Hematopoietic multipotent progenitor cell (in vitro differentiated cells): ENCODE data around the gene ZBTB20. TPM values are rescaled to one million over a fixed set of nuclear protein-coding genes. Genes with fewer than 3 reads are reported as not detected.
"Not testable (repeated sequence)": the region's sequence is repeated elsewhere in the genome, so short reads cannot be mapped to it uniquely, and the experiment has no call there.

ENCODE experiments used
- DNase-seq, 3 donors: peaks; one replicate each; pipeline ENCODE4 v3.0.0-alpha.2; 2011 to 2015; ENCODE audit warnings: low read depth in 2 of 3, low spot score in 2 of 3
- total RNA-seq: library from RNA; depleted of rRNA; stranded (reverse); fragments of >200 nt; gene quantifications from one replicate; pipeline ENCODE4 v1.2.3, GENCODE V29; 2012

Gene ZBTB20
- total RNA-seq, 1 donor = 78.4 TPM

- no peak for DNase-seq
Measured at GRCh38 chr3:115148142-115148790, 1.2 kb upstream of the ZBTB20 start.

DNA sequence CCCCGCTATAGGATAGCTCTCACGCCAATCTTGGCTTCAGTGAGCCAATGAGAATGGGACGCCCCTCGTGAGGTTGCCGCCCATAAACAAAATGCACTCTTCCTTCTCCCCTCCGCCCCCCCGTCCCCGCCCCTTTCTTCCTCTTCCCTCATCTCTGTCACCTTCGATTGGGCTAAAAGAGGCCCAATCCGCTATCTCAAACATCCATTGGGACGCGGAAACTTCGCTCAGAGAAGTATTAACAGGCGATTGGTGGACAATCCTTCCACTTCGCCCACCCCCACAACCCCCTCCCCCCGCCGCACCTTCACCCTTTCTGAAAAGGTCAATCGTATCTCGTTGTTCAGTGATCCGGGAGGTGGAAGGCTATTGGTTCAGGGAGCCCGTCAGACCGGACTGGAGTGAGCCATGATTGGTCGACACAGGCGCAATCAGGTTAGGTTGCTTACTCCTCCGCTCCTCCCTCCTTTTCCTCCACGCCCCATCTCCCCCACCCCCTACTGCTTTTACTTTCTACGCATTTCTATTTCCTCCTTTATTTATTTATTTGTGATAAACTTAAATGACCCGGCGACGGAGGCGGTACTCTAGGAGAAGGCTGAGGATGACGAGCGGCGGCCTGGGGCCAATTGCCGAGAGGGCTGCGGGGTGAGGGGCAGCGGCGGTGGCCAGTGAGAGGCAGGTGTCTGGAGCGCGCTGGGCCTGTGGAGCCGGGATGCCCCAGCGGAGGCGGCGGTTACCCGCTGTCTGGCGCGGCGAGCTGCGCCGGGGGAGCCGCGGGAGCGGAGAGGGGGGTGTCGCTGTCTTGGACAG, 447 bp upstream of the ZBTB20 start:
- peak; percentile 95 to 100 (median 100) for DNase-seq

DNA sequence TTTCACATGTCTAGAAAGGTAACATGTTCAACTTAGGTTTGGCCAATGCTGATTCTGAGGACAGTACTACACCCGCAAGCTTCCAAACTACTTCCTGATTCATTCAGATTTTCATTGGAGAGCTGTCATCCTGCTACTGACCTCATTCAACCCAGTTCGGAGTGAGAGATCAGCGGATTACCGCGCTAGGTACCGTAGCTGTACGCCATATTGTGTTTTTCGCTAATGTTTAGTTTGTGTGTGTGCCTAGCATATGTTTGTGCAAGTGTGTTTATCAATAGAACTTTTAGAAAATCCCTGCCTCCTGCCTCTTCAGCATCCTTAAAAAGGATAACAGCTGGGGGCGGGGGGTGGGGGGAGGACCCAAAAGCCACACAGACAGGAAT, 1.1 kb downstream of the ZBTB20 start:
- peak in 2 of 3 donors; percentile 69 to 87 for DNase-seq

GRCh38 chr3:115141033-115141757, 5.9 kb downstream of the ZBTB20 start:
- DNase-seq = no peak

GRCh38 chr3:115139072-115139471, 8.0 kb downstream of the ZBTB20 start:
- DNase-seq = no peak

DNA sequence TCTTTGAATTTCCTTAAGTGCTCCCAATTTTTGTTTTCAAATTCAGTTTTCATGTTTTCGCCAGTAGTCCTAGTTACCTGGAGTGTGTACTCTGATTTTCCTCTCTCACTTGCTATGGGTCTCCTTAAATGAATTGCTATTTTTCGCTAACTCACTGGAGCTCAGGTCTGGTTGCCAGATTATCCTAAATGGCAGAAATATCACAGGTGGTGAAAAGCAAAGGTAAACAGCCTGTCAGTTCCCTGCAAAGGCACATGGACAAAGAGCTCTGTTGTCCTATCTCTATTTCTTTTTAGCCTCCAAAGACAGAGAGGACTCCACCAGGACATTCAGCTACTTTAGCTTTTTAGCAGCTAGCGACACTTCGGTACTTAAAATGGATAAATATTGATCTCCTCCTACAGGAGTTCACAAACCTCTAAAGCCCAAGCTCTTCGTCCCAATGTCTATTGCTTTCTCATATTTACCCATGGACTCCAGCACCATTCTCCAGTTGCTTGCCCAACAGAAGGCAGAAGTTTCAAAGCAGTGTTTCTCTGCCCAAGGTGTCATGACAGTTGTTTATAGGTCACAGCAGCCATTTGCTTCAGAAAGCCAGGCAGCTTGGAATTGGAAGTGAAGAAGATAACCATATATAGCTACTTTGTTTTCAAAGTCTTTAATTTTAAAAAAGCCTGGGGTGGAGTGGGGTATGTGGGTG, 12.3 kb downstream of the ZBTB20 start:
- no peak for DNase-seq

GRCh38 chr3:115127208-115127607, 19.9 kb downstream of the ZBTB20 start:
- no peak for DNase-seq

DNA sequence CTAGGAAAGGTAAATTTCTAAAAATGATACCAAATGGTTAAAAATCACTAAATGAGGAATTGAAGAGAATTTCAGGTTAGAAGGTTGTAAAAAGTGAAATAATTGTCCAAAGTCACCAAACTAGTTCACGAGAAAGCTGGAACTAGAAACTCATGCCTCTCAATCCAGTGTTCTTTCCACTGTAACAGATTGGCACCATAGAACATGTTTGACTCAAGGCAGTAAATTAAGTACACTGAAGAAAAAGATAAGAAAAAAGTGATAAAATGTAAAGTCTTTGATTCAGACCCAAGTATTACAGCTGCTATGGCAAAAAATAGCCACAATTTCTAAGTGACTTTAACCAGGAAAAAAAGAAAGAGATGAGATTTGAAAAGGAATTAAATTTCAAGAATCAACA, 26.5 kb downstream of the ZBTB20 start:
- no peak for DNase-seq

GRCh38 chr3:115113367-115113766, 33.7 kb downstream of the ZBTB20 start:
- DNase-seq = no peak

GRCh38 chr3:115111632-115112031, 35.5 kb downstream of the ZBTB20 start:
- no peak for DNase-seq

DNA sequence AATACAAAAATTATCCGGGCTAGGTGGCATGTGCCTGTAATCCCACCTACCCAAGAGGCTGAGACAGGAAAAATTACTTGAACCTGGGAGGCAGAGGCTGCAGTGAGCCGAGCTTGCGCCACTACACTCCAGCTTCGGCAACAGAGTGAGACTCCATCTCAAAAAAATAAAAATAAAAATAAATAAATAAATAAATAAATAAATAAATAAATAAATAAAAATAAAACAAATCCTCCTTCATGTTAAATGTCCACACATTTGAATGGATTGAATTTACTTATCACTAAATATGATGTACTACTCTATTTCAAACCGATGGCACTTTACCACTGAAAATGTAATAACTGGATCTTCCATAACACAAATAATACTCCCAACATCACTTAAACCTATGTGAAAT, 36.3 kb downstream of the ZBTB20 start:
- no peak for DNase-seq

DNA sequence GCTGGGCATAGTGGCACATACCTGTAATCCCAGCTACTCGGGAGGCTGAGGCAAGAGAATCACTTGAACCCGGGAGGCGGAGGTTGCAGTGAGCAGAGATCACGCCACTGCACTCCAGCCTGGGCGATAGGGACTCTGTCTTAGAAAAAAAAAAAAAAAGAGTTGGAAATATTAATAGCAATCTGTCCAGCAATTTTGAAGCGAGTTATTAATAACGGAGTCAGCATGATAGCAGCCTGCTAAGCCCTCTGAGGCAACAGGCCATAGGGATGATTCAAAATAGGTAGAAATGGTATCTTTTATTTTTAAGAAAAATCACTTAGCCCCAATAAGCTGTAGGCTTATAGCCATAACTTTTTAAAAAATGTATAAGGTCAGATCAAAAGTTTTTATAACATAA, 37.0 kb downstream of the ZBTB20 start:
- DNase-seq = not testable (repeated sequence)

DNA sequence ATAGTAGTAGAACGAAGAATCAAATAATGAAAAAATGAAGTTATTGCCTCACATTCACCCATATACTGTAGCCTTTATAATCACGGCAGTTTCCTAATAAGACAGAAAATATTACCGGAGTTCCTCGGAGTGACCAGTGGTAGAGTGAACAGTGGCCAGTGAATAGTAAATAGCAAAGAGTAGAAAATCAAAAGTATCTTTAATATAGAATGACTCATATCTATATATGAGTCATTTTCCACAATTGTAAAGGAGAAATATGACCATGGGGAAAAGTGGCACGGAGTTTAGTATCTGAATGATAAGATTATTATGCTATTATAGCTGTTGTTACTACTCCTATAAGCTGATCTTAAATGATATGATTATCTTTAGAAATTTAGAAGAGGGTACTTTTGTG, 38.5 kb downstream of the ZBTB20 start:
- DNase-seq = no peak

DNA sequence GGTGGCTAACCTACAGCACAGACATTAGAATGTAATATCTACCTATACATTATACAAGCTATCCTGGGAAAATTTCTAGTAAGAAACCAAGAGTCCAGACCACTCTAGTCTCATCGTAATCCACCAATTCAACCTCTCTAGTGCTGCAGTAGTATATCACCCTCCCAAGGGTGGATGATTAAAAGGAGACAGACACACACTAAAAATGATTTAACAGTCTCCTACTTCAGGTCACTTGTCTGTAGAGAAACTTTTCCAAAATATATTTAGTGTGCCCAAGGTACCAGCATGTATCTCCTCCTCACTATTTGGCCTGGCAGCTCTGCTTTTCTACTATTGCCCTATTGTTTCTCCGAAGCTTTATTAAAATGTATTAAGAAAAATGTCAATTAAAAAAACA, 45.0 kb downstream of the ZBTB20 start:
- DNase-seq = no peak

GRCh38 chr3:115100806-115101205, 46.3 kb downstream of the ZBTB20 start:
- DNase-seq = no peak

DNA sequence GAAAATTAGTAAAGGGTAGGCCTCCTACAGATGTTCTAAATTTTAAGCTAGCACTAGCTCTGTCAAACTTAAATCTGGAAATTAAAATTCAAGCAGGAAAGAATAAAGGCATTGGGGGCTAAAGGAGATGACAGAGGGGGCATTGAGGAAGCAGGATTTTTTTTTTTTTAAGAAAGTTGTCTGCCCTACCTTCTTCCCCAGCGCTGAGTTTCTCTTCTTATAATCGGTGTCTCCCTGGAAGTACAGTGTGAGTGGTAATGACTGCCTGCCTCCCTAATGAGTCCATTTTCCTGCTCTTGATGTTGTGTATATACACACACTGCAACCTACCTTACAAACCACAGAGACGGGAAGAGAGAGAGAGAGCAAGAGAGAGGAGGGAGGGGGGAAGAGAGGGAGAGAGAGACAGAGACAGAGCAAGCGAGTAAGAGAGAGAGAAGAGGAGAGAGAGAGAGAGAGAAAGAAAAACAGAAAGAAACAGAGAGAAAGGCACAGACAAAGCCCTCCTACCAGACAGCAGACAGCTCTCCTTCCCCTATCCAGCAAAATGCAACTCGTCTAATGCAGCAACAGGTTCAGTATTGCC, 47.0 kb downstream of the ZBTB20 start:
- DNase-seq = peak; percentile 33 to 58 (median 54)

DNA sequence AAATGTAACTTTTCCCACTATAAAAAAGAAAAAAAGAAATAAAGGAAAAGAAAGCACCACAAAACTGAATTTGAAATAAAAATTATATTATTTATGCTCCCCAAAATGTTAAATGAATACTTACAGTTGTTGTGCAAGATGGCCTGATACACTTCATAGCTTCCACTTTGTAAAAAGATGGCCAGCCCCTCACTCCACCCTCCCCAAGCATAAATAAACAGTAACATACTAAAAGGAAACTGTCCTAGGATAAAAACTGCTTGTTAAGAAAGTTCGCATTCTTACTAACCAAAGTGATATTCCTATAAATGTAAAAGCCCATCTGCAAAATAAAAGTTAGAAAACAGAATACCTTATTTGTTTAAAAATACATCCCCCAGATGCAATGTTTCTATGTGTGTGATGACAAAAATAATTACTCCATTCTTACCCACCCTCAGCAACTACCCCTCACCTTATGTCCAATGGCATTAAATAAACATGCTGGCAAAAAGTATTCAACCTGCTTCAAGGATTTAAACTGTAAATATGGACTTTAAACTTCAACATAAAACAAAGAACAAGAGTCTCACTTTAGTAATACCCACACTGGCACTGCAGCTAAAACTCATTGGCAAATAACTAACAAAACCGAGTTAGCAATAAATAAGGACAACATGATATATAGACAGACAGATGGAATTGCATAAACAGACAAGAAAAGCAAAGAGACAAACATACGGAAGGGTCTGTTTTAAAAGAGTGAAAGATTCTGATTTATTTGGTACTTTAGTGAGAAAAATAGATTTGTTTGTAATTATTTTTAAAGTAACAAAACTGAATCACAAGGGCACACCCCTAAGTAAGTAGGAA, 47.7 kb downstream of the ZBTB20 start:
- peak in 1 of 3 donors; percentile 26 for DNase-seq

- no peak for DNase-seq
Measured at GRCh38 chr3:115098354-115099073, 48.6 kb downstream of the ZBTB20 start.

GRCh38 chr3:115095236-115095635, 51.9 kb downstream of the ZBTB20 start:
- DNase-seq = no peak
